WTC11 (cell line): ENCODE measurements around the gene MRPS10.

Experiments used
- CTCF ChIP-seq: fragments of 200-600 bp; IDR thresholded peaks from 2 replicates; pipeline ENCODE4 v1.8.0; 2022; ENCODE audit warnings: antibody characterized with exemption
- ETV6 ChIP-seq: sonication (generic); formaldehyde crosslinking; IDR thresholded peaks from 2 replicates; pipeline ENCODE4 v1.8.1; 2022; ENCODE audit warnings: mild to moderate bottlenecking, missing genetic modification reagents
- MXD4 ChIP-seq: fragments of 250-450 bp; sonication (Bioruptor Pico); IDR thresholded peaks from 2 replicates; pipeline ENCODE4 v1.8.0; 2021; ENCODE audit warnings: mild to moderate bottlenecking, moderate library complexity, borderline replicate concordance
- NFE2L1 ChIP-seq: sonication (generic); formaldehyde crosslinking; IDR thresholded peaks from 2 replicates; pipeline ENCODE4 v1.8.1; 2023; ENCODE audit warnings: missing genetic modification reagents
- SP1 ChIP-seq: sonication (generic); formaldehyde crosslinking; conservative IDR thresholded peaks from 2 replicates; pipeline ENCODE4 v1.8.1; 2022; ENCODE audit warnings: missing genetic modification reagents
- ZBTB21 ChIP-seq: sonication (generic); formaldehyde crosslinking; IDR thresholded peaks from 2 replicates; pipeline ENCODE4 v1.8.1; 2023; ENCODE audit warnings: mild to moderate bottlenecking, missing genetic modification reagents, borderline replicate concordance

GRCh38 chr6:42203183-42203582 is 14.5 kb downstream of the MRPS10 start:
- no peak for TF ChIP-seq ZBTB21 (CRISPR knock-in tag)
- TF ChIP-seq NFE2L1 (CRISPR knock-in tag): no peak
- no peak for TF ChIP-seq SP1 (CRISPR knock-in tag)
- TF ChIP-seq ETV6 (CRISPR knock-in tag): no peak
- TF ChIP-seq CTCF: no peak
- no peak for TF ChIP-seq MXD4 (CRISPR knock-in tag)
